Erythroblast (primary cell): ENCODE results near the gene FAP.

Source experiments
- DNase-seq, 2 experiments: peaks; one replicate each; lab custom pipeline; 2025; lab: John Stamatoyannopoulos, UW
- GATA1 ChIP-seq: IDR thresholded peaks from 2 replicates; pipeline ENCODE4 v1.6.1; 2011; ENCODE audit warnings: low read depth, mild to moderate bottlenecking, control low read depth, low read length, moderate library complexity
- POLR2A ChIP-seq: IDR thresholded peaks from 2 replicates; pipeline ENCODE4 v1.6.1; 2011; ENCODE audit warnings: mild to moderate bottlenecking, low read length

The FAP gene

GRCh38 chr2:162254236-162254871 is 11.1 kb upstream of the FAP start:
- TF ChIP-seq POLR2A (no peak), GATA1 (no peak)
- DNase-seq: no peak

GRCh38 chr2:162253435-162253834 is 10.2 kb upstream of the FAP start:
- DNase-seq: no peak
- no peak for TF ChIP-seq POLR2A
- TF ChIP-seq GATA1: no peak

GRCh38 chr2:162252153-162252552 is 8.9 kb upstream of the FAP start:
- DNase-seq: no peak
- no peak for TF ChIP-seq GATA1
- no peak for TF ChIP-seq POLR2A

- no peak for TF ChIP-seq GATA1
- no peak for TF ChIP-seq POLR2A
- no peak for DNase-seq
Observed at GRCh38 chr2:162245781-162246180, 2.5 kb upstream of the FAP start.

GRCh38 chr2:162245061-162245460 is 1.8 kb upstream of the FAP start:
- TF ChIP-seq GATA1 (no peak), POLR2A (no peak)
- no peak for DNase-seq

GRCh38 chr2:162244541-162245031 is 1.3 kb upstream of the FAP start:
- no peak for TF ChIP-seq POLR2A
- TF ChIP-seq GATA1: no peak
- no peak for DNase-seq

- DNase-seq: no peak
- no peak for TF ChIP-seq GATA1
- no peak for TF ChIP-seq POLR2A
Observed at GRCh38 chr2:162243715-162244114, 470 bp upstream of the FAP start.

GRCh38 chr2:162242586-162243280 is 512 bp downstream of the FAP start:
- no peak for DNase-seq

GRCh38 chr2:162241571-162241970 is 1.7 kb downstream of the FAP start:
- TF ChIP-seq GATA1: no peak
- TF ChIP-seq POLR2A: no peak
- no peak for DNase-seq

More at GRCh38 chr2:162242586-162243280, 512 bp downstream of the FAP start:
- no peak for TF ChIP-seq POLR2A
- no peak for TF ChIP-seq GATA1

GRCh38 chr2:162234620-162235462 is 8.4 kb downstream of the FAP start:
- no peak for DNase-seq
- TF ChIP-seq GATA1 (no peak), POLR2A (no peak)

- DNase-seq: no peak
- TF ChIP-seq POLR2A: no peak
- TF ChIP-seq GATA1: no peak
Observed at GRCh38 chr2:162233197-162233596, 10.0 kb downstream of the FAP start.

- TF ChIP-seq POLR2A: no peak
- no peak for TF ChIP-seq GATA1
- DNase-seq: no peak
Observed at GRCh38 chr2:162232671-162233070, 10.6 kb downstream of the FAP start.

GRCh38 chr2:162232027-162232426 is 11.2 kb downstream of the FAP start:
- TF ChIP-seq POLR2A: no peak
- TF ChIP-seq GATA1: no peak
- no peak for DNase-seq

- no peak for DNase-seq
- TF ChIP-seq POLR2A (no peak), GATA1 (no peak)
Observed at GRCh38 chr2:162230761-162231160, 12.5 kb downstream of the FAP start.

GRCh38 chr2:162226836-162227235 is 16.4 kb downstream of the FAP start:
- TF ChIP-seq GATA1 (no peak), POLR2A (no peak)
- DNase-seq: no peak

GRCh38 chr2:162221064-162221463 is 22.2 kb downstream of the FAP start:
- DNase-seq: peak; percentile 44 to 60
- TF ChIP-seq GATA1 (no peak), POLR2A (no peak)
